Epithelial cell of esophagus (primary cell): ENCODE data around the gene TTC39B.

ENCODE experiments used
- DNase-seq: peaks from one replicate; pipeline ENCODE4 v3.0.0; 2010; ENCODE audit warnings: low read depth
- H3K4me3 ChIP-seq: 2 replicates; pipeline ENCODE4 v1.5.1; 2011; ENCODE audit warnings: mild to moderate bottlenecking, low read length, control low read depth
- CTCF ChIP-seq: IDR thresholded peaks from 2 replicates; pipeline ENCODE4 v1.5.1; 2011; ENCODE audit warnings: low read depth, mild to moderate bottlenecking, low read length, control low read depth, inconsistent platforms; ENCODE audit not compliant: insufficient read depth; ENCODE audit errors: missing control alignments

Gene TTC39B

GRCh38 chr9:15278839-15279238, 28.2 kb downstream of the TTC39B start:
- H3K4me3 ChIP-seq: no peak overlapping the region
- DNase-seq: no peak
- no peak for TF ChIP-seq CTCF

GRCh38 chr9:15278091-15278687, 28.8 kb downstream of the TTC39B start:
- H3K4me3 ChIP-seq: no peak overlapping the region
- no peak for DNase-seq
- no peak for TF ChIP-seq CTCF

- peak; percentile 22 for DNase-seq
- TF ChIP-seq CTCF: peak; percentile 20
- no peak overlapping the region for H3K4me3 ChIP-seq
Observed at GRCh38 chr9:15277400-15278090, 29.5 kb downstream of the TTC39B start.

- no peak for TF ChIP-seq CTCF
- DNase-seq: peak; percentile 23
- H3K4me3 ChIP-seq: no peak overlapping the region
Observed at GRCh38 chr9:15276328-15276938, 30.6 kb downstream of the TTC39B start.

GRCh38 chr9:15274425-15274824, 32.6 kb downstream of the TTC39B start:
- no peak overlapping the region for H3K4me3 ChIP-seq
- no peak for DNase-seq
- TF ChIP-seq CTCF: no peak

- TF ChIP-seq CTCF: no peak
- DNase-seq: no peak
- H3K4me3 ChIP-seq: no peak overlapping the region
Observed at GRCh38 chr9:15272377-15272928, 34.6 kb downstream of the TTC39B start.
